GM18498 (cell line): Measurements from ENCODE around the gene C2CD2.
"Not testable (repeated sequence)": the region's sequence is repeated elsewhere in the genome, so short reads cannot be mapped to it uniquely, and the experiment has no call there.

Experiments used
- ATAC-seq: cut with Tn5 transposase; IDR thresholded peaks from one replicate; pipeline ENCODE4 v1.9.1; 2021; ENCODE audit warnings: mild to moderate bottlenecking, moderate library complexity; ENCODE audit not compliant: unreplicated experiment

C2CD2 gene

DNA sequence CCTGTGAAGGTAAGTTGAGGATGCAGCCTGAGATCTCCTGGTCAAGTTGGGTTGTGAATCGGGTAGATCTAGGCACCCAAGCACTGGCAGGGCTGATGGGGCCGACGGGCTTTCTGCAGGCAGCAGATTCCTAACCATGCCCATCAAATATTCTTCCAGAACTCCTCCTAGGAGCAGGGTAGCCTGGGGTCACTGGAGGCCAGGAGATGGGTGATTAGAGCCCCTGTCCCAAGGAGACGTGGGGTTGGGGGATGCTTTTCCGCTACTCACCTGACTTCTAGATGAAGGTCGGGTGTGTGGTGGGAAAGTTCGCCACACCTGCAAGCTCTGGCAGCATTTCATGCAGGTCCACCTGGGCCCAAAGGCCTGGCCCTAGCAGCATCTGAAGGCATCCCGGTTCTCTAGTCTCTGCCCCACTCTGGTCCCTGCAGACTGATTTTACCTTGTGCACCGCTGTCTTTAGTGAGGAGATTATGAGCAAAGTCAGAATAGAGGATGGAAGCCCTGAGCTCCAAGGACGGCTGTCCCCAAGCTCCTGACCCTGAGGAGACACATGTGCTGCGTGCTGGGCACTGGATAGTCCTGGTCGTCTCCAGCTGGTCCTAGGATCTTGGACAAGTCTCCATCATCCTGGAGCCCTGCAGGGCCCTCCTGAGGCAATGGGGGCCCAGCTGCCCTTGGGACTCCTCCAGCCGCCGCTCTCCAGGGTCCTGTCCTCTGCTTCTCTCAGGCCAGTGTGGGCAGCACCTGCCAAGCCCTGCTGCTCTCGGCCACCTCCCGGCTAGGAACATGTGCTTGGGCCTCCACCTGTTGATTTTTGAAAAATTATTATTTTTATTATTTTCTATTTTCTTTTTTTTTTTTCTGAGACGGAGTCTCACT, 21.8 kb upstream of the C2CD2 start:
- no peak for ATAC-seq

DNA sequence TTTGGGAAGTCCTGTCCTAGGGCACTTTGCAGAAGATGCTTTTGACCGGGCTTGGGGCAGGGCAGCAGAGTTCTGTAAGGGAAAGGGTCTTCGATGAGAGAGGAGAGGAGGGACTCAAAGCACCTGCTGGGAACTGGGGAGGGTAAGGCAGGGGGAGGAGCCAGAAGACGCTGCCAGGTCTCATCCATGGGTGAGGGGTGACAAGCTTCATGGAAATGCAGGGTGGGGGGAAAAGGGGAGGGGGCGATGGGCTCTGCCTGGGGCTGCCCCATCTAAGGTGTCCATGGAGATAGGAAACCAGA, 20.9 kb upstream of the C2CD2 start:
- ATAC-seq: no peak

DNA sequence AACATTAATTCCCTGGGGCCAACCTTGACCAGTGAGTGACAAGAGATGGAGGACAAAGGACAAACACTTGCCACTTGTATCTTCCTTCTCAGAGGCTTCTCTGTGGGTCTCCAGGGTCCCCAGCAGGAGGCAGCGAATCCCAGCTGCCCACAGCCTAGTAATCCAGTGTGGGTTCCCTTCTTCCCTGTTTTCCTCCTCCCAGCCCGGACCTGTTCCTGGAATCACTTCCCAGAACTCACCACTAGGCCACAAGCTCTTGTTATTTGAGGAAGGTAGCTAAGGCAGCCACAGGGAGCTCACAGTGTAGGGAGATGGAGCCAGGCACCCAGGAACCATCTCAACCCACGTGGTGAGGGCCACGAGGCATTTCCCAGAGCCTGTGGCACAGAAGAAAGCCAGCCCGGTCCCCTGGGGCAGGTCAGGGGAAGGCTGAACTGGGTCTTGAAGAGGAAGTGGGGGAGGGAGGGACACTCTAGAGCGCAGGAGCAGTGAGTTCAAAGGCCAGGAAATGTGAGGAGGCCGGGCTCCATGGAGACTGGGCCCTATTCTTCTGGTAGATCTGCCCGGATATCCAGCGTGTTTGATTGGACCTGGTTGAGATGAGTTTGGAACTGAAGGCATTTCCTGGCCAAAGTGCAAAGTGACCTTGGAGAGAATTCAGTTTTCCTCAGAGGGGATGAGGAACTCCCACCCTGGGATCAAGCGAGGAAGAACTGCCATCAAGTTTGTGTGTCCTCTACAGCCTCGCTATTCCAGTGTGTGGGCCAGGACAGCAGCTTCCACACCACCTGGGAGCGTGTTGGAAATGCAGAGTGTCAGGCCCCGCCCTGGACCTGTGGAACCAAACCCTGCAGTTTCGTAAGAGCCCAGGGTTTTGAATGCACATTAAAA, 20.3 kb upstream of the C2CD2 start:
- no peak for ATAC-seq

DNA sequence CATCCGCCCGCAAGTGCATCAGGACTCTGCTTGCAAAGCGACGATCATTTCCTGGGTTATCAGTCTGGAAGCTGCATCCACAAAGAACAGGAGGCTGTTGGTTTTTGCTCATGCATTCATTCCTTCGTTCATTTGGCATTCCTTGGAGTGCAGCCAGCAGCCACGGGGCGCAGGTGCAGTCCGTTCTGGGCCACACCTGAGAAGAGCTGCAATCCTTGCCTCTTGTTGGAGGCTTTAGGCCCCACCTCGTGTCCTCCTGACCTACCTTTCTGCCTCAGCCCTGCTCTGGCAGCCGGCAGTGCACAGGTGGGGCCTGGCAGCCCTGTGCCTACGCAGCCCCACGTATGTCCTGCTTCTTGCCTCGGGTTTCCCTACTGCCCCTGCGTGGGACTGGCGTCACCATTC, 19.6 kb upstream of the C2CD2 start:
- ATAC-seq: no peak

DNA sequence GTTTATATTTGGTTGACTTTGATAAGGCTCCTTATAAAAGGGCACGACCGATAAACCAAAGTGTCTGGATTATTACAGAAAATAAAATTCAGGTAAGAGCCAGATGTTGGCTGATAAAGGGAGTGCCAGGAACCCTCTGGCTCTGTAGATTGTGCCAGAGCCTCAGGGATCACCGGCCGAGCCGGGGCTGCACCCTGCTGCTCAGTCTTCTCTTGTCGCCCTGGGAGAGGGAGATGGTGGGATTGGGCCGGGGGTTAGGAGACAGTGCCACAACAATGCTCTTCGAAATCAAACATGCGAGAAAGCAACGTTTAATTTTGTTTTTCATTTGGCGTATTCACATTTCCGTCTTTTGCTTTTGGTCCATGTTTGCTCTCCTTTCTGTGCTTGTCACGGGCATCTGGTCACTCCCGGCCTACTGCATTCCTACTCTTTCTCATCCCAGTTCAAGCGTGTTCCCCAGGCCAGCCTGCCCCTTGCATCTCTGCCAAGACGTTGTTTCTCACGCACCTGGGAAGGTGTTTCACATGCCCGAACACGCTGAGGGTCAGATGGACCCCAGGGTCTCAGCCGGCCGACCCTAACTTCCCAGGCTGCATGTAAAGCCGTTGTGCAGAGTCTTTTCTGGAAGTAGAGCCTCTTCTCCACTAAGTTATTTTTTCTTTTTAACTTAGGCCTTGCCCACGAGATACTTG, 18.8 kb upstream of the C2CD2 start:
- no peak for ATAC-seq

DNA sequence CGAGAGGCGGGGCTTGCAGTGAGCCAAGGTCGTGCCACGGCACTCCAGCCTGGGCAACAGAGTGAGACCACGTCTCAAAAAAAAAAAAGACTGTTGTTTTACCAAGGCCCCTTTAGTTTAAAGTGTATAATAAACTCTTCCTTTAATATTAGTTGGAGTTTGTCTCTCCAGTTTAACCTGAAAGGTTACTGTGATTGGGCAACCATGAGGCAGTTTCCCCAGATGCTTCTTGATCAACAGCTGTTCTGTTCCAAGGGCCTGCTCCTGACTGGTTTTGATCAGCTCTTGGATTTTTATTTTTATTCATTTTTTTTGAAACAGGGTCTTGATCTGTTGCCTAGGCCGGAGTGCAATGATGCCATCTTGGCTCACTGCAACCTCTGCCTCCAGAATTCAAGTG, 18.1 kb upstream of the C2CD2 start:
- ATAC-seq: no peak

DNA sequence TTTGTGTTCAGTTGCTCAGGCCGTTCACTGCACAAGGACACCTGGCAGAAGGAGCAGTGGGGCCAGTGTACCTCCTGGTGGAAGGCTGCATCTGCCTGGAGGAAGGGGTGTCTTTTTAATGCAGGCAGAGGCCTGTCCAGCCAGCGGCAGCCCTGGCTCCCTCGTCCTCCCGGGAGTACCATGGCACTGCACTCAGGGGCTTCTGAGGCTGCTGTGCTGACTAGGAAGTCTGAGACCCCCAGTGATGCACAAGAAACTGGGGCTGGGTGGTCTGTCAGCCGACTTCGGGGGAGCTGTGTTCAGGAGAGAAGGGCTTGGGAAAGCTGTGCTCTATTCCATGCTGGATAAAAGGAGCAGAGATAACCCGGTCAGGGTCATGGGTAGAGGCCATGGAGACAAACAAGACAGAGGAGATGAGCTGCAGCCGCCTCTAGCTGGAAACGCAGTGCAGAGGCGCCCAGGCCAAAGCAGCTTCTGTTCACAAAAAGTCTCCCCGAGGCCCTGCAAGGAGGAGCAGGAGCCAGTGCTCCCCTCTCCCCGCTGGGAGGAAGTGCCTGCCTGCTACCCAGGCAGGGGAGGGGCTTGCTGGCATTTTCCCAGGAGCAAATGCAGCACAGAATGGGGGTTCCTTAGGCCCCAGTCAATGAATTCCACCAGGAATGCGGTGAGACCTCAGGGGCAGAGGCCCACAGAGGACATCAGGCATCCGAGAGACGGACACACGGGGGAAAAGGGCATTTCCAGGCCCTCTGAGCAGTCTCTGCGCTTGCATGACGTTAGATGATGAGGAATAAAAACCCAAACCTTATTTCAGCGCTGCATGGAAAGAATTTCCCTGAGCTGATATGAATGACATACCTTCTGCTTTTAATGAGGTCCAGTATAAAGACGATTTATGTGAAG, 17.2 kb upstream of the C2CD2 start:
- no peak for ATAC-seq

DNA sequence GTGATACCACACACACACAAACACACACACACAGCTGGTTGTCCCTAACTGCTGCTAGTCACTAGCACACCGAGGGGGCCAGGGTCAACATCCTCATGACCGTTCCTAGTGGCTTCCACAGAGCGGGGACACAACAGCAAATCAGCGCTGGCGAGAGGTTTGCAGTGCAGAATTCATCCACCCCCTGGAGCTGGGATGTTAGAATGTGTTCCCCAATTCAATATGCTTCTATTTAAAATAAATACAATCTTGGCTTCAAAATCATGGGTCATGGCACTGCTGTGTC, 16.2 kb upstream of the C2CD2 start:
- ATAC-seq: no peak

DNA sequence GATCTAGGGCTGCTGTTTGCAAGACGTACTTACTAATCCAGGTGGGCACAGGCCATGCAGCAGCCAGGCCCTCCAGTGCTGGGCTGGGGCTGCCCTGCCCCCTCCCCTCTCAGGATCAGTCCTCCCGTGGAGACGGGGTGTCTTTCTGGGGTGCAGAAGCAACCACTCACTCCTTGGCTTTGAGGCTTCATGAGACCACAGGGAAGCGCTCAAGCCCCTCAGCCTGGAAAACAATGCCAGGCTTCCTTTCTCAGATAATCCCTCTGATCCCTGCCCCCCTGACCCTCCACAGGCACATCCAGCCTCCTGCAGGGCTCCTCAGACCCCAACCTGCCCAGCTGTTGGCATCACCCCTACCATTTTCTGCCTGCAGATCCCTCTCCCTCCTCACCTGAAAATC, 13.9 kb upstream of the C2CD2 start:
- ATAC-seq: no peak

DNA sequence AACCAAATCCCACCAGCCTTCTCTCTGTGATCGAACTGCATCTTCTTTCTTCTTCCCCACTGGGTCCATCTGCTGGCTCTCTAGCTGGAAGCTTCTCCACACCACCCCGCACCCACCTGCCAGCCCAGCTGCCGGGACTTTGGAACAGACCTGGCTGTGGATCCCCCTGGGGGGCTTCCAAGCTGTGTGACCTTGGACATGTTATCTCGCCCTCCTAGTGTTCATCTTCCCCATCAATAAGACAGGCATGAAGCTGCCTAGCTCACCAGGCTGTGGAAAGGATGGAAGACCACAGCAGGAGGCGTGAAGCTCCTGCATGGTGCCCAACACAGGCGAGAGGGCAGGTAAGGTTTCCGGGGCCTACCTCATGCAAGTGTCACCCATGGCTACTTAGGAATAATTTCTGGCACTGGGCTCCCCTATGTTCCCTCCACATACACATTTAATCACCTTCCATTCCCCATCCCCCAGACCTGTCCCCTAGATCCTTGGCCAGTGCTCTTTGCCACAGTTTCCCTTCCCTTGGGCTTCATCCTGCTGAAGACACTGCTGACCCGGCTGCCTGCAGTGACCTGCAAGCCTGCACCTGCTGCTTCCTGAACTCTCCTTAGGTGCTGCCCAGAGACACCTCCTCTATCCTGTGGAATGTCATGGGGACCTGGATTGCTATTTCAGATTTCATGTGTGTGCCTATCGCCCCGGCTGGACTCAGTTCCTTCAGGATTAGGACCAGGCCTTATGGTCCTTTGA, 13.2 kb upstream of the C2CD2 start:
- ATAC-seq: no peak

DNA sequence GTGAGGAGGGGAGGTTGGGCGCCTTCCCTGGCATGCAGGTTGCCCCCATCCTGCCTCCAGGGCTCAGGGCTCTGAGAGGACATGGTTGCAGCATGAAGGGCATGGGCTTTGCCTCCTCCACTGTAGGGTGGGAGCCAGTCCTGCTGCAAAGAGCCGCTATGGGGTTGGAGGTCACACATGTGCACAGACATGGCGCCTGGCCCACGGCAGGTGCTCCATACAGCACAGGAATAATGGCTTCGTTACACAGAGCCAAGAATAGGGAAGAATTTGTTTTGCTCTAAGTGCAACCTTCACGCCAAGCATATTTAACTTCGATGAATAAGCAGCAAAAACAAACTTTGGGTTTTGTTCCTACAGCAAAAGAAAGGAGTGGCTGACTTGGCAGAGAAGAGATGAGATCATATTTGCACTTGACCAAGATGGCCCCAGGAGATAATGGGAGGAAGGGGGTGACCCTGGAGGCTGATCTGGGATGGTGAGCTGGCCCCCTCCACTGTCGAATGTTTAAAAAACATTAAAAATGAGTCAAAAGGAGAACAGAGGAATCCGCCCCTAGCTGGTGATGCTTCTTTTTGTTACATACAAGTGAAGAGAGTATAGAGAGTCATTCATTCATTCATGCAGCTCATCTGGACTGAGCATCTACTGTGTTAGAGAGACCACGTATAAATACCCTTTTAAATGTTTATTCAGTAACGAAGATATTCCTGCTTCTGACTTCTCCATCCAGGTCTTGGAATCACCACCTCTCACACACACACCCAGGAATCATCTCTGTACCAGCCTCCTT, 12.4 kb upstream of the C2CD2 start:
- no peak for ATAC-seq

DNA sequence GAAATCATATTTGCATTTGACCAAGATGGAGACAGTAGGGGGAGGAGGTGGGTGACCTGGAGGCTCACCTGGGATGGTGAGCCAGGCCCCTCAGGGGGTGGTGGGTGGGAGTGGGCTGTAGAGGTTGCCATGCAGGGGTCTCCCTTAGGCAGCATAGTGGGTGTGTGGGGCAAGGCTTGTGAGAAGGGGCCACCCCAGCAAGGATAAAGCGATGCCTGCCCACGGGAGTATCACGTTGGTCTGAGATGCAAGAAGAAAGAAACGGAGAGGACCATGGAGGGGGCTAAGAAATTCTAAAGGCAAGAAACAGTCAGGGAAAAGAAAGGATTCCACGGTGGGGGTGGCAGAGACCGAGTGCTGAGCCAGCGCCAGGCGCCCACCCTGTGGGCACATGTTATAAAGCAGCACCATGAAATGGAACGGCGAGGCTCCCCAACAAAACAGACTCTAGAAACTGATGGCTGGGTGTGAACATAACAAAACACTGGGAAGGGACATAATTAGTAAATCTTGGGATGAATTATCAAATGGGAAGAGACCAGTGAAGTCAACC, 11.7 kb upstream of the C2CD2 start:
- ATAC-seq: no peak

DNA sequence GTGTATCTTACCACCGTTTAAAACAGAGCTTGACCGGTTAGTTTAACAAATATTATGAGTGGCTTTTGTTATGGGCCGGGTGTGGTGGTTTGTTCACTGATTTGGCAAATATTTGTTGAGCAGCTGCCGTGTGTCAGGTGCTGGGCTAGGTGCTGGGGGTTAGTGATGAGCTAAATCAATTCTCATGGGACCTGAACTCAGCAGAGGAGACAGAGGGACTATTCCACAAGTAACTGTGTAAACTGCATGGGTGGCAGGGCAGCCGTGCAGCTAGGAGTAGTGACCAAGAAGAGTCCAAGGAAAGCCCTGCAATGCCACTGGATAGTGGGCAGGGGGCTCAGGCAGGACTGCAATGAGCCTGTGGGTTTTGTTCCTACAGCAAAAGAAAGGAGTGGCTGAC, 11.2 kb upstream of the C2CD2 start:
- no peak for ATAC-seq

DNA sequence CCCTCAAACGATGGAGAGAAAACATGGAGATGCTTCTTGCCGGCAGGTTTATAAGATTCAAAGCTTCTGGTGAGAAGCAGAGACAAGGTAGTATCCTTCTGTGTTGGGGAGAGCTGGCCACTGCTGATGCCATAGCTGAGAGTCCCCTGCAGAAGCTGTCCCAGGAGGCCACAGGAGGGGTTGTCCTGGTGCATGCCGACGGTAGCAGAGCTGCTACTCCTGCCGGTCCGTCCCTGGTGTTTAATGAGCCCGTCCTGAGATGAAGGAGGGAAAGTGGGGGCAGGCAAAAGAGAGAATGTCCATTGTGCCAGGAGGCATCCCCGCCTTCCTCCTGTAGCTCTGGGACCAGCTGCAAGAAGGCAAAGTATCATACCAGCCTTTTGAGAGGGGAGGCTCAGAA, 10.4 kb upstream of the C2CD2 start:
- ATAC-seq: no peak

DNA sequence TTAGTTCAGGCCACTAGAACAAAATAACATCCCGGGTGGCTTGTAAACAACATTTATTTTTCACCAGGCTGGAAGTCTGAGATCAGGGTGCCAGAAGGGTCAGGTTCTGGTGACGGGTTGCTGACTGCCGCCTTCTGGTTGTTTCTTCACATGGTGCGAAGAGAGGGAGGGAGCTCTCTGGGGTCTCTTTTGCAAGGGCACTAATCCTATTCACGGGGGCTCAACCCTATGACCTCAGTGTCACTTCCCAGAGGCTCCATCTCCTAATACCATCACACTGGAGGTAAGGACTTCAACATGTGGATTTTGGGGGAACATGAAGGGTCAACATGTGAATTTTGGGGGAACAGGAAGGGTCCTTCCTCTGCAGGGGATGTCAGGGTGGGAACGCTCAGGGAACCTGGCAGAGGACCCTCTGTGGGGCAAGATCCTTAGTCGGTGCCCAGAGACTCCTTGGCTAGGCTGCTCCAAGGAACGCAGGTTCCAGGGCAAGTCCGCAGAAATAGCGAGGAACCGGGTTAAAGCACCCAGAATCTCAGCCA, 8.7 kb upstream of the C2CD2 start:
- no peak for ATAC-seq

DNA sequence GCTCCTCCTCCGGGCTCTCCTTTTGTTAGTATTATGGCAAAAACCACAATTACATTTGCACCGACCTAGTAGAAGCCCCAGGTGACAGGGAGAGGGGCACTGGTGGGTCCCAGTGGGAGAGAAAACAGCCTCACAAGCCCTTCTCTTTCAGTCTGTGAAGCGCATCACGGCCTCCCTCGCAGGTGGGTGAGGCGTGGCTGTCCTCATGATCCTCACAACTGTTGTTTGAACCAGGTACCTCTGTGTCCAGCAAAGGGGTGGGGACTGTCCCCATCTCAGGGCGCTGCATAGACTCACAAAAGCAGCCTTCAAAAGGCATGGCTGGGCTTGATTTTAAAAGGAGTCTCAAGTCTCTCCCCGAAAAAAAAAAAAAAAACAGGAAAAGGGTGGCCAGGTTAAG, 7.9 kb upstream of the C2CD2 start:
- no peak for ATAC-seq

DNA sequence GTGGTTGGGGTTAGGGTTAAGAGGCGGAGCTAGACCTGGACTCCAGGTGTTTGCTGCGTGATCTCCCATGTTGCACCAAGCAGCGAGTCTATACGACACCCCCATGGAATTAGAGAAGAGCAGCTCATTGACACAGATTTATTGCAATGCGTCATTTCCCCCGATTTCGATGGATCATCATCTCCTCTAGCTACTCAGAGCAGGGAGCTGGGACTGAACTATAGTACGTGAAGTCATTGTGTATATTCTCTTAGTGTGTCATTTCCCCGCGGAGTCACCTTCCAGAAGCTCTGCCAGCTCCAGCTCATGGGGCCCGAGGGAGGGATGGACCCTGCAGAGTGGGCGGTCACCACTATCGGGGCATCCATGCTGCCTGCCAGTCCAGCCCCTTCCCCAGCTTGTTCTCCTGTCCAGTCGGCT, 7.5 kb upstream of the C2CD2 start:
- ATAC-seq: no peak

DNA sequence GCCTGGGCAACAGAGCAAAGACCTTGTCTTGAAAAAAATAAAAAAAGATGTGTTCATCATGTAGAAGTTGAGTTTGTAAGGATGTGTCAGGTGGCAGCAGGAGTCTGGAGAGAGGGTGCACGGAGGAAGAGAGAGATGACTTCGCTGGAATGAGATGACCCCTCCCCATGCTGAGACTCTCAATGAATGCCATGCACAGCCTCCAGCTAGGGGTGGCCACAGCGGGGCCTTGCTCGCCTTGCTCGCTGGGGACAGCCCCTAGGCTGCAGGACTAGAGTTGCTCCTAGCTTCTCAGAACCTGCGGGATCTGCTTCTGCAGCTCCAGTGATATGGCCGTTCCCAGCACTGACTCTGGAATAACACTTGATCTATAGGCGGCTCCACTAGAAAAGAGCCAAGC, 6.6 kb upstream of the C2CD2 start:
- no peak for ATAC-seq

DNA sequence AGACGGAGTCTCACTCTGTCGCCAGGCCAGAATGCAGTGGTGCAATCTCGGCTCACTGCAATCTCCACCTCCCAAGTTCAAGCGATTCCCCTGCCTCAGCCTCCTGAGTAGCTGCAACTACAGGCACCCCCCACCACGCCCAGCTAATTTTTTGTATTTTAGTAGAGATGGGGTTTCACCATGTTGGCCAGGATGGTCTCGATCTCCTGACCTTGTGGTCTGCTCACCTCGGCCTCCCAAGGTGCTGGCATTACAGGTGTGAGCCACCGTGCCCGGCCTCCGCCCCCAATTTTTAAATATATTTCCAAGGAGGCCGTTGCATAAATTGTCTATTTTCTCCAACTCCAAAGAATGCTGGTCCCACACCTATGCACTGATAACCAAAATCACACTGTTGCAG, 5.9 kb upstream of the C2CD2 start:
- not testable (repeated sequence) for ATAC-seq
